GM12878 (cell line): ENCODE measurements around the gene TDP2. TPM values are rescaled to one million over a fixed set of nuclear protein-coding genes. Genes with fewer than 3 reads are reported as not detected.

Experiments used
- ATAC-seq: fragments of 200-7000 bp; cut with Tn5 transposase; 3 replicates; pipeline ENCODE4 v1.9.1; 2020; ENCODE audit warnings: mild to moderate bottlenecking, moderate library complexity
- BruUV-seq: library from RNA; stranded (reverse); fragments of 400-500 nt; replicated peaks from 2 replicates; lab custom pipeline; 2021; lab: Mats Ljungman, UMichigan
- CTCF ChIA-PET: fragments of 300-600 bp; sonication (Branson Sonifier 250); formaldehyde crosslinking; extraction: SDS; loops from one replicate; lab custom pipeline; 2021; ENCODE audit warnings: inconsistent platforms; lab: Yijun Ruan, JAX
- POLR2A ChIA-PET: fragments of 350-600 bp; formaldehyde crosslinking; extraction: SDS; loops from one replicate; lab custom pipeline; 2021; ENCODE audit warnings: inconsistent platforms; lab: Charles Lee
- RAD21 ChIA-PET: fragments of 300-600 bp; sonication (Branson Sonifier 250); formaldehyde crosslinking; loops from one replicate; lab custom pipeline; 2023; ENCODE audit warnings: antibody characterized with exemption; ENCODE audit not compliant: unreplicated experiment; lab: Charles Lee
- SMC1A ChIA-PET: fragments of 300-600 bp; sonication (Branson Sonifier 250); formaldehyde crosslinking; loops from one replicate; lab custom pipeline; 2023; ENCODE audit not compliant: unreplicated experiment, uncharacterized antibody; lab: Charles Lee
- DNase-seq: peaks from one replicate; pipeline ENCODE4 v3.0.0-alpha.2; 2011; ENCODE audit warnings: low read depth, low spot score
- FAIRE-seq: peaks from 3 replicates; lab custom pipeline; 2011; peaks lifted over from hg19 to GRCh38; lab: Jason Lieb, UNC
- H2AFZ ChIP-seq: 2 replicates; pipeline ENCODE4 v1.6.0; 2011; ENCODE audit warnings: low read depth, low read length, control low read depth; ENCODE audit not compliant: control insufficient read depth
- H3K27ac ChIP-seq: 2 replicates; pipeline ENCODE4 v1.5.1; 2011; ENCODE audit warnings: control low read depth; ENCODE audit not compliant: control insufficient read depth, insufficient read depth
- H3K27me3 ChIP-seq, 2 experiments: replicated peaks in 1 of 2; 2 replicates each; pipeline versions ENCODE4 v1.6.0 to v1.6.1; 2011; ENCODE audit warnings: low read length in 1 of 2; ENCODE audit not compliant: control insufficient read depth in 2 of 2, insufficient read depth in 2 of 2
- H3K36me3 ChIP-seq, 2 experiments: 2 replicates each; pipeline ENCODE4 v1.5.1; 2011; ENCODE audit warnings: low read length in 1 of 2; ENCODE audit not compliant: control insufficient read depth in 2 of 2, insufficient read depth in 2 of 2
- H3K4me1 ChIP-seq: 2 replicates; pipeline ENCODE4 v1.6.1; 2011; ENCODE audit warnings: mild to moderate bottlenecking, low read length, moderate library complexity, mixed read lengths; ENCODE audit not compliant: control insufficient read depth, insufficient read depth
- H3K4me2 ChIP-seq: 2 replicates; pipeline ENCODE4 v1.6.0; 2011; ENCODE audit warnings: control low read depth; ENCODE audit not compliant: control insufficient read depth, insufficient read depth
- H3K4me3 ChIP-seq: fragments of 200-600 bp; sonication (generic); 2 replicates; pipeline ENCODE4 v1.5.1; 2016
- H3K79me2 ChIP-seq: 2 replicates; pipeline ENCODE4 v1.6.0; 2011; ENCODE audit warnings: low read length; ENCODE audit not compliant: control insufficient read depth, insufficient read depth
- H3K9ac ChIP-seq: 2 replicates; pipeline ENCODE4 v1.8.0; 2011; ENCODE audit warnings: low read length, control low read depth, mixed read lengths; ENCODE audit not compliant: control insufficient read depth, insufficient read depth
- H3K9me3 ChIP-seq: replicated peaks from 3 replicates; pipeline ENCODE4 v1.5.1; 2011; ENCODE audit warnings: mild to moderate bottlenecking, low read length; ENCODE audit not compliant: control insufficient read depth, insufficient read depth
- H4K20me1 ChIP-seq: 2 replicates; pipeline ENCODE4 v1.6.0; 2011; ENCODE audit not compliant: control insufficient read depth, insufficient read depth
- E2F8 ChIP-seq: fragments of 450-650 bp; IDR thresholded peaks from 2 replicates; pipeline ENCODE4 v1.6.1; 2018; ENCODE audit warnings: mild to moderate bottlenecking, low read depth, moderate library complexity; ENCODE audit not compliant: partially characterized antibody
- GATAD2B ChIP-seq: fragments of 450-650 bp; conservative IDR thresholded peaks from 2 replicates; pipeline ENCODE4 v1.6.1; 2017; ENCODE audit warnings: low read depth, mild to moderate bottlenecking, moderate library complexity
- MAX ChIP-seq: IDR thresholded peaks from 2 replicates; pipeline ENCODE4 v1.6.1; 2012; ENCODE audit warnings: low read depth, low read length, improper control_type of control experiment
- MLLT1 ChIP-seq: fragments of 450-650 bp; IDR thresholded peaks from 2 replicates; pipeline ENCODE4 v1.6.1; 2016; ENCODE audit warnings: mild to moderate bottlenecking
- POLR2A ChIP-seq: IDR thresholded peaks from 2 replicates; pipeline ENCODE4 v1.6.1; 2011; ENCODE audit warnings: low read depth, mild to moderate bottlenecking, low read length
- SMAD1 ChIP-seq: fragments of 450-650 bp; IDR thresholded peaks from 2 replicates; pipeline ENCODE4 v1.6.1; 2018; ENCODE audit warnings: mild to moderate bottlenecking, low read depth; ENCODE audit not compliant: partially characterized antibody
- SMARCA5 ChIP-seq: fragments of 450-650 bp; IDR thresholded peaks from 2 replicates; pipeline ENCODE4 v1.6.1; 2017; ENCODE audit warnings: mild to moderate bottlenecking
- TAF1 ChIP-seq: IDR thresholded peaks from 2 replicates; pipeline ENCODE4 v1.6.1; 2011; ENCODE audit warnings: mild to moderate bottlenecking, low read depth, low read length, borderline replicate concordance
- USF2 ChIP-seq: IDR thresholded peaks from 2 replicates; pipeline ENCODE4 v1.6.1; 2011; ENCODE audit warnings: low read depth, low read length, improper control_type of control experiment, borderline replicate concordance
- WGBS: methylation state at CpG from one replicate; pipeline ENCODE4 v1.1.6; 2016; ENCODE audit warnings: low lambda C conversion rate; ENCODE audit not compliant: insufficient replicate concordance, insufficient coverage; ENCODE audit errors: missing lambda C conversion rate; 5-methylcytosine and 5-hydroxymethylcytosine counted together
- in situ Hi-C: fragments of 300-500 bp; cut with MboI; formaldehyde crosslinking; loops from 9 replicates; pipeline ENCODE4 v1.14.3; 2018; ENCODE audit warnings: mixed read lengths
- intact Hi-C: fragments of 100-400 bp; cut with micrococcal nuclease; formaldehyde crosslinking; loops from one replicate; pipeline ENCODE4 v1.14.2; 2022; ENCODE audit not compliant: unreplicated experiment
- polyA plus RNA-seq, 11 experiments: library from polyadenylated mRNA; depleted of rRNA in 4 of 11; unstranded in 6 of 11; stranded (reverse) in 5 of 11; fragments of >200 nt; fragmentation: Nextera tagmentation in 4 of 11; fragmentation: Illumina TruSeq in 1 of 11; extraction: Ambion mirVana in 4 of 11; extraction: Trizol in 1 of 11; gene quantifications; 1 replicate in 1 of 11; 2 replicates in 10 of 11; pipeline versions ENCODE4 v1.2.1 to v1.2.3, GENCODE V29; 2011 to 2016; ENCODE audit warnings: inconsistent platforms in 2 of 11, missing spikeins in 2 of 11, low read depth in 1 of 11
- total RNA-seq, 4 experiments: library from RNA; depleted of rRNA in 3 of 4; stranded (reverse); fragments of >200 nt in 3 of 4; fragmentation: Illumina TruSeq in 1 of 4; extraction: Trizol in 1 of 4; gene quantifications; 2 replicates each; pipeline versions ENCODE4 v1.2.1 to v1.2.3, GENCODE V29; 2013 to 2021

The TDP2 gene
- total and polyA plus RNA-seq, 10 of the 15 experiments (the other 5 are each of a cell fraction or from before 2014, with no cell fraction given) = 24.4 to 53.3 (median 38.8) TPM

GRCh38 chr6:24632573-24632972 is 34.1 kb downstream of the TDP2 start:
- no peak for DNase-seq
- TF ChIP-seq E2F8 (no peak), GATAD2B (no peak), MAX (no peak), MLLT1 (no peak), SMAD1 (no peak), POLR2A (no peak), SMARCA5 (no peak), TAF1 (no peak), USF2 (no peak)
- Histone ChIP-seq H3K79me2 (no peaks in the 10 kb centered on the region), H3K36me3 (no peaks in the 10 kb centered on the region), H3K4me2 (no peak overlapping the region), H3K27me3 (0 out of 4 replicates have a peak, but pooled peaks cover 0 to 4% of the 10 kb centered on the region in 2 experiments), H4K20me1 (no peaks in the 10 kb centered on the region), H3K9me3 (no peaks in the 10 kb centered on the region; the same call in 2 of the 3 replicates), H3K4me3 (no peak overlapping the region), H3K9ac (no peak overlapping the region), H3K27ac (no peak overlapping the region), H2AFZ (no peak overlapping the region), H3K4me1 (no peaks in the 10 kb centered on the region)
- RAD21 ChIA-PET = no interaction called here
- WGBS = 6% methylated on average over 1 of the region's 1 CpG
- intact Hi-C loops = no loop called here
- SMC1A ChIA-PET = no interaction called here
- CTCF ChIA-PET = interaction anchor here (1.3 kb wide), 1 partner anchor 202 kb away, joined by 3 read pairs; no protein-coding TSS in a partner anchor
- POLR2A ChIA-PET = no interaction called here
- no TSS peak for BruUV-seq
- FAIRE-seq = no peak
- in situ Hi-C loops = no loop called here
- ATAC-seq = no peak
